ENCODE results near the gene METAP1D. TPM values are rescaled to one million over a fixed set of nuclear protein-coding genes. Genes with fewer than 3 reads are reported as not detected.

METAP1D gene
- total RNA-seq, 4 donors from 2014 or later: 5.2 to 30.9 (median 7.3) TPM

DNA sequence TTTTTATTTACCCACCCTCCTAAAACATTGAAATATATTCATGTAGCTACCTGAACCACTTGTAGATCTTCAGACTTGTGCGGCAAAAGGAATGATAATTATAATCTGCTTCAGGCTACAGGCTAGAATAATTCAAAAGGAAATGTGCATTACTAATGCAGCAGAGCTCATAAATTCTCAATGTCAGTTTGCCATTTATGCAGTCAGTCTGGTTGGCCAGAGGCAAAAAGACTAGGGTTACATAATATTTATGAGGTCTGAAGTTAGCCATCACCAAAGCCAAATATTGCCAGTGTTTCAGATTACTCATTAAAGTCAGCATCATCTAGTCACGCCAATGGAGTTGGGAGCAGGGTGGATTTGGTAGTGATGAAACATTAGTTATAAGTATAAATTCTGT lies 38.9 kb downstream of the METAP1D start:
- no peaks in the 10 kb centered on the region for H3K27me3 ChIP-seq
- WGBS, 2 donors: 90 to 92% methylated on average over 2 of the region's 2 CpGs
- H3K27ac ChIP-seq: no peak overlapping the region
- H3K9me3 ChIP-seq: no peaks in the 10 kb centered on the region
- intact Hi-C loops (cut with DNase I): no loop called here
- H3K4me3 ChIP-seq (replicated peaks in 1 of 3): no peak overlapping the region
- no peaks in the 10 kb centered on the region for H3K36me3 ChIP-seq
- no peaks in the 10 kb centered on the region for H3K4me1 ChIP-seq
- DNase-seq: no peak
- TF ChIP-seq, protein P1, sequence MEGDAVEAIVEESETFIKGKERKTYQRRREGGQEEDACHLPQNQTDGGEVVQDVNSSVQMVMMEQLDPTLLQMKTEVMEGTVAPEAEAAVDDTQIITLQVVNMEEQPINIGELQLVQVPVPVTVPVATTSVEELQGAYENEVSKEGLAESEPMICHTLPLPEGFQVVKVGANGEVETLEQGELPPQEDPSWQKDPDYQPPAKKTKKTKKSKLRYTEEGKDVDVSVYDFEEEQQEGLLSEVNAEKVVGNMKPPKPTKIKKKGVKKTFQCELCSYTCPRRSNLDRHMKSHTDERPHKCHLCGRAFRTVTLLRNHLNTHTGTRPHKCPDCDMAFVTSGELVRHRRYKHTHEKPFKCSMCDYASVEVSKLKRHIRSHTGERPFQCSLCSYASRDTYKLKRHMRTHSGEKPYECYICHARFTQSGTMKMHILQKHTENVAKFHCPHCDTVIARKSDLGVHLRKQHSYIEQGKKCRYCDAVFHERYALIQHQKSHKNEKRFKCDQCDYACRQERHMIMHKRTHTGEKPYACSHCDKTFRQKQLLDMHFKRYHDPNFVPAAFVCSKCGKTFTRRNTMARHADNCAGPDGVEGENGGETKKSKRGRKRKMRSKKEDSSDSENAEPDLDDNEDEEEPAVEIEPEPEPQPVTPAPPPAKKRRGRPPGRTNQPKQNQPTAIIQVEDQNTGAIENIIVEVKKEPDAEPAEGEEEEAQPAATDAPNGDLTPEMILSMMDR (IDR thresholded peaks at IDR 0.05): no peak
- no peak for TF ChIP-seq POLR2A (IDR thresholded peaks at IDR 0.05)

GRCh38 chr2:172039011-172039704 lies 39.4 kb downstream of the METAP1D start:
- no peak overlapping the region for H3K4me3 ChIP-seq (replicated peaks in 1 of 3)
- H3K27me3 ChIP-seq: no peaks in the 10 kb centered on the region
- 73 to 74% methylated on average over 3 of the region's 3 CpGs for WGBS, 2 donors
- TF ChIP-seq, protein P1 (IDR thresholded peaks at IDR 0.05): no peak
- TF ChIP-seq POLR2A (IDR thresholded peaks at IDR 0.05): no peak
- intact Hi-C loops (cut with DNase I): no loop called here
- no peaks in the 10 kb centered on the region for H3K4me1 ChIP-seq
- DNase-seq: no peak
- no peak overlapping the region for H3K27ac ChIP-seq
- no peaks in the 10 kb centered on the region for H3K36me3 ChIP-seq
- H3K9me3 ChIP-seq: no peaks in the 10 kb centered on the region

DNA sequence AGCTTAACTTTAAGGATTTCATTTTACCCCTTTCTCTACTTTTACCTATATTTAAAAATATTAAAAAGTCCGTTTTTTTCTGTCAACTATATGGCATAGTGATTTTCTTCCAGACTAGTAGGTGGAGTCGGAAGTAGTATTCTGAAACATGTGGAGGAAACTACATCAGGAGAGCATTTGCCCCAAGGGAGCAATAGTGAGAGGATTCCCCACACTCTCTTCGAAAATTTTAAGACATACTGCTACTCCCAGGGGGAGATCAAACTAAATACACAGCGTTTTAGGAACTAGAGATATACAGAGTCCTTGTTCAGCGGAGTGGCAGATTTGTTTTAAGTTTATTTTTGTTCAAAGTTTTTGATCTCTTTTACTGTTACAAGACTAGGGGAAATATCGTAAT lies 40.6 kb downstream of the METAP1D start:
- Histone ChIP-seq H3K36me3 (no peaks in the 10 kb centered on the region), H3K9me3 (no peaks in the 10 kb centered on the region), H3K27me3 (no peaks in the 10 kb centered on the region), H3K4me1 (no peaks in the 10 kb centered on the region), H3K27ac (no peak overlapping the region), H3K4me3 (replicated peaks in 1 of 3) (no peak overlapping the region)
- intact Hi-C loops (cut with DNase I): no loop called here
- DNase-seq: no peak
- 82 to 87% methylated on average over 6 of the region's 6 CpGs for WGBS, 2 donors
- TF ChIP-seq, protein P1 (IDR thresholded peaks at IDR 0.05): no peak
- TF ChIP-seq POLR2A (IDR thresholded peaks at IDR 0.05): no peak

GRCh38 chr2:172046080-172046678 lies 46.4 kb downstream of the METAP1D start:
- H3K9me3 ChIP-seq: no peaks in the 10 kb centered on the region
- DNase-seq: no peak
- H3K27ac ChIP-seq: no peak overlapping the region
- H3K36me3 ChIP-seq: no peaks in the 10 kb centered on the region
- no peaks in the 10 kb centered on the region for H3K27me3 ChIP-seq
- H3K4me3 ChIP-seq (replicated peaks in 1 of 3): no peak overlapping the region
- 72 to 73% methylated on average over 1 of the region's 1 CpG for WGBS, 2 donors
- intact Hi-C loops (cut with DNase I): no loop called here
- no peaks in the 10 kb centered on the region for H3K4me1 ChIP-seq
- TF ChIP-seq POLR2A (IDR thresholded peaks at IDR 0.05): no peak
- TF ChIP-seq, protein P1 (IDR thresholded peaks at IDR 0.05): no peak

- intact Hi-C loops (cut with DNase I): no loop called here
- Histone ChIP-seq H3K4me1 (no peaks in the 10 kb centered on the region), H3K27ac (no peak overlapping the region), H3K36me3 (no peaks in the 10 kb centered on the region), H3K9me3 (no peaks in the 10 kb centered on the region), H3K4me3 (replicated peaks in 1 of 3) (no peak overlapping the region), H3K27me3 (no peaks in the 10 kb centered on the region)
- DNase-seq: no peak
- TF ChIP-seq POLR2A (IDR thresholded peaks at IDR 0.05): no peak
- TF ChIP-seq, protein P1 (IDR thresholded peaks at IDR 0.05): no peak
- 72 to 92% methylated on average over 3 of the region's 3 CpGs for WGBS, 2 donors
These were observed 47.3 kb downstream of the METAP1D start for GRCh38 chr2:172046866-172047565.

Data from thyroid gland (tissue), 4 donors.